GM23338 (cell line): Measurements from ENCODE around the gene TTLL8. TPM values are rescaled to one million over a fixed set of nuclear protein-coding genes. Genes with fewer than 3 reads are reported as not detected.

Source experiments
- ATAC-seq: fragments of 200-7000 bp; cut with Tn5 transposase; 3 replicates; pipeline ENCODE4 v1.9.1; 2020
- DNase-seq: peaks from one replicate; pipeline ENCODE4 v3.0.0-alpha.2; 2015; ENCODE audit warnings: low spot score
- H2AFZ ChIP-seq: fragments of 200-600 bp; sonication (generic); 2 replicates; pipeline ENCODE4 v1.8.0; 2016; ENCODE audit warnings: antibody characterized with exemption, mild to moderate bottlenecking, moderate library complexity
- H3F3A ChIP-seq: fragments of 200-600 bp; sonication (generic); replicated peaks from 2 replicates; pipeline ENCODE4 v1.8.0; 2017; ENCODE audit warnings: antibody characterized with exemption, mixed run types, low read depth
- H3K27ac ChIP-seq: fragments of 200-600 bp; sonication (generic); 2 replicates; pipeline ENCODE4 v1.6.1; 2016; ENCODE audit warnings: low read depth
- H3K27me3 ChIP-seq: fragments of 200-600 bp; sonication (generic); 2 replicates; pipeline ENCODE4 v1.8.0; 2016; ENCODE audit warnings: mild to moderate bottlenecking, mixed run types, moderate library complexity; ENCODE audit not compliant: insufficient read depth
- H3K36me3 ChIP-seq: fragments of 200-600 bp; sonication (generic); 2 replicates; pipeline ENCODE4 v1.8.0; 2016; ENCODE audit warnings: mild to moderate bottlenecking; ENCODE audit not compliant: insufficient read depth
- H3K4me1 ChIP-seq: fragments of 200-600 bp; sonication (generic); 2 replicates; pipeline ENCODE4 v1.8.0; 2016; ENCODE audit warnings: mild to moderate bottlenecking, moderate library complexity; ENCODE audit not compliant: insufficient read depth
- H3K4me2 ChIP-seq: fragments of 200-600 bp; sonication (generic); 2 replicates; pipeline ENCODE4 v1.7.1; 2017; ENCODE audit warnings: mixed run types
- H3K4me3 ChIP-seq: fragments of 200-600 bp; sonication (generic); 2 replicates; pipeline ENCODE4 v1.6.1; 2016; ENCODE audit warnings: mixed run types
- H3K79me2 ChIP-seq: fragments of 200-600 bp; sonication (generic); replicated peaks from 2 replicates; pipeline ENCODE4 v1.8.0; 2017; ENCODE audit warnings: mild to moderate bottlenecking; ENCODE audit not compliant: insufficient read depth
- H3K9me2 ChIP-seq: fragments of 200-600 bp; sonication (generic); 2 replicates; pipeline ENCODE4 v1.8.0; 2017; ENCODE audit not compliant: insufficient read depth
- H4K20me1 ChIP-seq: fragments of 200-600 bp; sonication (generic); replicated peaks from 2 replicates; pipeline ENCODE4 v1.8.0; 2017; ENCODE audit warnings: mild to moderate bottlenecking; ENCODE audit not compliant: insufficient read depth
- H3K27ac Mint-ChIP-seq: 2 replicates; pipeline ENCODE4 v1.8.0; 2020; ENCODE audit warnings: inconsistent platforms, mild to moderate bottlenecking, moderate library complexity, mixed read lengths
- H3K27me3 Mint-ChIP-seq: 3 replicates; pipeline ENCODE4 v1.8.0; 2022; ENCODE audit warnings: low read depth, mild to moderate bottlenecking, moderate library complexity, mixed read lengths, inconsistent platforms; ENCODE audit not compliant: insufficient read depth, poor library complexity
- H3K36me3 Mint-ChIP-seq: 3 replicates; pipeline ENCODE4 v1.8.0; 2021; ENCODE audit warnings: low read depth, mild to moderate bottlenecking, inconsistent platforms, moderate library complexity, mixed read lengths
- H3K4me1 Mint-ChIP-seq: 3 replicates; pipeline ENCODE4 v1.8.0; 2020; ENCODE audit warnings: mild to moderate bottlenecking, inconsistent platforms, mixed read lengths
- H3K4me3 Mint-ChIP-seq: 3 replicates; pipeline ENCODE4 v1.8.0; 2021; ENCODE audit warnings: moderate library complexity, mild to moderate bottlenecking, inconsistent platforms, mixed read lengths
- H3K9me3 Mint-ChIP-seq: 3 replicates; pipeline ENCODE4 v1.8.0; 2020; ENCODE audit warnings: moderate library complexity, mild to moderate bottlenecking, inconsistent platforms, mixed read lengths
- CREB1 ChIP-seq: fragments of 250-450 bp; sonication (Bioruptor Pico); IDR thresholded peaks from 2 replicates; pipeline ENCODE4 v1.5.0; 2020; ENCODE audit warnings: low read depth, mild to moderate bottlenecking, moderate library complexity
- EZH2 ChIP-seq: fragments of 200-600 bp; sonication (generic); IDR thresholded peaks from one replicate; pipeline ENCODE4 v1.8.0; 2017; ENCODE audit warnings: antibody characterized with exemption, mild to moderate bottlenecking, low read depth; ENCODE audit not compliant: unreplicated experiment
- EZH2phosphoT487 ChIP-seq: fragments of 200-600 bp; sonication (generic); IDR thresholded peaks from one replicate; pipeline ENCODE4 v1.8.1; 2018; ENCODE audit warnings: antibody characterized with exemption; ENCODE audit not compliant: unreplicated experiment
- JUNB ChIP-seq: IDR thresholded peaks from one replicate; pipeline ENCODE4 v1.6.1; 2016; ENCODE audit warnings: antibody characterized with exemption; ENCODE audit not compliant: unreplicated experiment
- NANOG ChIP-seq: IDR thresholded peaks from 2 replicates; pipeline ENCODE4 v1.6.1; 2016; ENCODE audit warnings: antibody characterized with exemption, borderline replicate concordance
- POLR2AphosphoS5 ChIP-seq: IDR thresholded peaks from 2 replicates; pipeline ENCODE4 v1.6.1; 2016; ENCODE audit warnings: antibody characterized with exemption, low read depth
- STAT1 ChIP-seq: IDR thresholded peaks from one replicate; pipeline ENCODE4 v1.6.1; 2016; ENCODE audit warnings: antibody characterized with exemption; ENCODE audit not compliant: unreplicated experiment
- ZNF114 ChIP-seq: fragments of 250-450 bp; sonication (Bioruptor Pico); IDR thresholded peaks from 2 replicates; pipeline ENCODE4 v1.5.0; 2020; ENCODE audit warnings: mild to moderate bottlenecking, moderate library complexity
- ZNF331 ChIP-seq: fragments of 250-450 bp; sonication (Bioruptor Pico); IDR thresholded peaks from 2 replicates; pipeline ENCODE4 v1.5.0; 2020; ENCODE audit warnings: low read depth, mild to moderate bottlenecking, moderate library complexity
- polyA plus RNA-seq: library from polyadenylated mRNA; unstranded; fragments of >200 nt; fragmentation: Nextera tagmentation; extraction: Ambion mirVana; gene quantifications from 2 replicates; pipeline ENCODE4 v1.2.1, GENCODE V29; 2016
- total RNA-seq: library from RNA; depleted of rRNA; stranded (reverse); fragments of >200 nt; shearing (Covaris generic); gene quantifications from 2 replicates; pipeline ENCODE4 v1.2.3, GENCODE V29; 2014
- TF ChIP-seq, protein P1 (sequence below): IDR thresholded peaks from 2 replicates; pipeline ENCODE4 v1.6.1; 2016; ENCODE audit warnings: antibody characterized with exemption
- TF ChIP-seq, protein P2 (sequence below), 2 experiments: fragments of 200-600 bp in 1 of 2; sonication (generic) in 1 of 2; conservative IDR thresholded peaks; 2 replicates each; pipeline versions ENCODE4 v1.5.1 to v1.6.1; 2016 to 2017; ENCODE audit warnings: antibody characterized with exemption in 2 of 2, low read depth in 2 of 2, mild to moderate bottlenecking in 2 of 2, moderate library complexity in 1 of 2

Gene TTLL8
- total and polyA plus RNA-seq, 2 experiments from 2014 or later = not detected

DNA sequence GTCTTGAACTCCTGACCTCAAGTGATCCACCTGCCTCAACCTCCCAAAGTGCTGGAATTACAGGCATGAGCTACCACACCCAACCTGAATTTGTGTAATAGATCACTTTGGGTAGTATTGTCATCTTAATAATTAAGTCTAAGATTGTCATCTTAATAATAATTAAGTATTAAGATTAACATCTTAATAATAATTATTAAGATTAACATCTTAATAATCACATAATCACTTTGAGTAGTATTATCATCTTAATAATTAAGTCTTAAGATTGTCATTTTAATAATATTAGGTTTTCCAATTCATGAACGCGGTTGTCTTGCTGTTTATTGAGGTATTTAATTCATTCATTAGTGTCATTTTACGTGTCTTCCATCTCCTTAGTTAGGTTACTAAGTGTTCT, 40.0 kb upstream of the TTLL8 start (continued):
- TF ChIP-seq EZH2 (no peak), ZNF114 (CRISPR knock-in tag) (no peak), STAT1 (no peak), JUNB (no peak)
- TF ChIP-seq, protein P1, sequence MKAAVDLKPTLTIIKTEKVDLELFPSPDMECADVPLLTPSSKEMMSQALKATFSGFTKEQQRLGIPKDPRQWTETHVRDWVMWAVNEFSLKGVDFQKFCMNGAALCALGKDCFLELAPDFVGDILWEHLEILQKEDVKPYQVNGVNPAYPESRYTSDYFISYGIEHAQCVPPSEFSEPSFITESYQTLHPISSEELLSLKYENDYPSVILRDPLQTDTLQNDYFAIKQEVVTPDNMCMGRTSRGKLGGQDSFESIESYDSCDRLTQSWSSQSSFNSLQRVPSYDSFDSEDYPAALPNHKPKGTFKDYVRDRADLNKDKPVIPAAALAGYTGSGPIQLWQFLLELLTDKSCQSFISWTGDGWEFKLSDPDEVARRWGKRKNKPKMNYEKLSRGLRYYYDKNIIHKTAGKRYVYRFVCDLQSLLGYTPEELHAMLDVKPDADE = no peak

DNA sequence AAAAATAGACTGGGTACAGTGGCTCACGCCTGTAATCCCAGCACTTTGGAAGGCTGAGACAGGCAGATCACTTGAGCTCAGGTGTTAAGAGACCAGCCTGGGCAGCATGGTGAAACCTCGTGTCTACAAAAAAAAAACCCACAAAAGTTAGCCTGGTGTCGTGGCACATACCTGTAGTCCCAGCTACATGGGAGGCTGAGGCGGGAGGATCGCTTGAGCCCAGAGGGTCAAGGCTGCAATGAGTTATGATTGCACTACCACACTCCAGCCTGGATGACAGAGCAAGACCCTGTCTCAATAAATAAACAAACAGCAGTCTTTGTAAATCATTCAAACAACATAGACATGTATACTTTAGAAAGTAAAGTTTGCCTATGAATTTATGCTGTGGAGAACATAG, 34.2 kb upstream of the TTLL8 start:
- Mint-ChIP-seq H3K4me1 (no peaks in the 10 kb centered on the region), H3K4me3 (no peak overlapping the region), H3K9me3 (peaks cover 8% of the 10 kb centered on the region; the same call in 2 of the 3 replicates), H3K27me3 (peaks cover 4% of the 10 kb centered on the region), H3K36me3 (peaks cover 7% of the 10 kb centered on the region; the same call in 1 of the 3 replicates), H3K27ac (no peak overlapping the region)
- H3K4me1 ChIP-seq = no peaks in the 10 kb centered on the region
- peaks cover 5% of the 10 kb centered on the region; the same call in 1 of the 2 replicates for H3F3A ChIP-seq
- no peak overlapping the region for H3K4me3 ChIP-seq
- DNase-seq (no peak), ATAC-seq (no peak)
- no peaks in the 10 kb centered on the region for H3K79me2 ChIP-seq
- no peak overlapping the region for H3K4me2 ChIP-seq
- no peaks in the 10 kb centered on the region for H4K20me1 ChIP-seq
- no peaks in the 10 kb centered on the region for H3K36me3 ChIP-seq
- peaks cover 23% of the 10 kb centered on the region for H3K27me3 ChIP-seq
- H3K27ac ChIP-seq = no peak overlapping the region
- TF ChIP-seq STAT1 = no peak
- TF ChIP-seq, protein P1 = no peak
- no peaks in the 10 kb centered on the region for H3K9me2 ChIP-seq
- H2AFZ ChIP-seq = no peak overlapping the region

DNA sequence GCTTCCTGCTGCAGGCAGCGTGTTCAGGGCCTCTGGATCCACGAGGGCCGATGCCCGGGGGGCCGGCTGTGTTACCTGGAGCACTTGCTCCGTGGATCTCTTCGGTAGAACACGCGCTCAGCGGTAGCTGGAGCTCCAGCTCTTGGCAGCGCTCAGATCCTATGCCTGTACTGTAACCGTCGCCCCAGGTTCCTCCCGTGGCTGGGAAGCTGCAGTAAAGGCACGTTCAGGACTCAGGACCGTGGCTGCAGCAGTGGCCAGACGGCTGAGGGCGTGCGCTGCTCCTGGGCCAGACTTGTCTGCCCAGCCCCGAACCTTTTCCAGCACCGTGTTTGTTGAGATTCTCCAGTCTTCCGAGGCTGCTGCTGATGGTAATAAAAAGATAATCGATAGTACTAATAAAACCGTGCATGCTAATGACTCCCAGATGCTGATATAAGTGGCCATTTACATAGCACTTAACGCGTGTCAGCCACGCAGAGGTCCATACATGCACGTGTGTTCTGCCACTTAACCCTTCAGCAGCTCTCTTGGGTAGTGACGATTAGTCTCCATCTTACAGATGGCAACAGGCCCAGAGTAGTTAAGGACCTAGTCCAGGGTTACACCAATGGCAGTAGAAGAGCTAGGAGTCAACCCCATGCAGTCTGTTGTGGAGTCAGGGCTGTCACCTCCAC, 33.1 kb upstream of the TTLL8 start:
- Histone ChIP-seq H3K4me1 (no peaks in the 10 kb centered on the region; the same call in 1 of the 2 replicates), H3K27me3 (peaks cover 23% of the 10 kb centered on the region), H3K79me2 (no peaks in the 10 kb centered on the region), H3K36me3 (no peaks in the 10 kb centered on the region), H2AFZ (no peak overlapping the region), H3K27ac (no peak overlapping the region), H3K9me2 (no peaks in the 10 kb centered on the region), H3K4me2 (no peak overlapping the region), H3F3A (peaks cover 5% of the 10 kb centered on the region; the same call in 1 of the 2 replicates), H4K20me1 (no peaks in the 10 kb centered on the region), H3K4me3 (no peak overlapping the region)
- no peak for ATAC-seq
- peaks cover 7% of the 10 kb centered on the region; the same call in 1 of the 3 replicates for H3K36me3 Mint-ChIP-seq
- H3K4me3 Mint-ChIP-seq = no peak overlapping the region
- H3K4me1 Mint-ChIP-seq = no peaks in the 10 kb centered on the region
- peaks cover 6% of the 10 kb centered on the region for H3K27me3 Mint-ChIP-seq
- H3K27ac Mint-ChIP-seq = no peak overlapping the region
- DNase-seq = no peak
- peaks cover 8% of the 10 kb centered on the region; the same call in 2 of the 3 replicates for H3K9me3 Mint-ChIP-seq
- TF ChIP-seq CREB1 (CRISPR knock-in tag) = no peak
- TF ChIP-seq, protein P2, sequence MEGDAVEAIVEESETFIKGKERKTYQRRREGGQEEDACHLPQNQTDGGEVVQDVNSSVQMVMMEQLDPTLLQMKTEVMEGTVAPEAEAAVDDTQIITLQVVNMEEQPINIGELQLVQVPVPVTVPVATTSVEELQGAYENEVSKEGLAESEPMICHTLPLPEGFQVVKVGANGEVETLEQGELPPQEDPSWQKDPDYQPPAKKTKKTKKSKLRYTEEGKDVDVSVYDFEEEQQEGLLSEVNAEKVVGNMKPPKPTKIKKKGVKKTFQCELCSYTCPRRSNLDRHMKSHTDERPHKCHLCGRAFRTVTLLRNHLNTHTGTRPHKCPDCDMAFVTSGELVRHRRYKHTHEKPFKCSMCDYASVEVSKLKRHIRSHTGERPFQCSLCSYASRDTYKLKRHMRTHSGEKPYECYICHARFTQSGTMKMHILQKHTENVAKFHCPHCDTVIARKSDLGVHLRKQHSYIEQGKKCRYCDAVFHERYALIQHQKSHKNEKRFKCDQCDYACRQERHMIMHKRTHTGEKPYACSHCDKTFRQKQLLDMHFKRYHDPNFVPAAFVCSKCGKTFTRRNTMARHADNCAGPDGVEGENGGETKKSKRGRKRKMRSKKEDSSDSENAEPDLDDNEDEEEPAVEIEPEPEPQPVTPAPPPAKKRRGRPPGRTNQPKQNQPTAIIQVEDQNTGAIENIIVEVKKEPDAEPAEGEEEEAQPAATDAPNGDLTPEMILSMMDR (conservative IDR thresholded peaks at IDR 0.05; ENCODE audit: low read depth in 2 of 2) = no peak
- TF ChIP-seq EZH2 = no peak
- no peak for TF ChIP-seq ZNF331 (CRISPR knock-in tag)
- TF ChIP-seq ZNF114 (CRISPR knock-in tag) = no peak
- TF ChIP-seq JUNB = no peak
- no peak for TF ChIP-seq NANOG
- TF ChIP-seq EZH2phosphoT487 = no peak
- no peak for TF ChIP-seq POLR2AphosphoS5
- TF ChIP-seq STAT1 = no peak
